Erythroblast (primary cell): ENCODE results near the gene CACNA1S.

Experiments used
- GATA1 ChIP-seq: IDR thresholded peaks from 2 replicates; pipeline ENCODE4 v1.6.1; 2011; ENCODE audit warnings: low read depth, mild to moderate bottlenecking, control low read depth, low read length, moderate library complexity
- POLR2A ChIP-seq: IDR thresholded peaks from 2 replicates; pipeline ENCODE4 v1.6.1; 2011; ENCODE audit warnings: mild to moderate bottlenecking, low read length

- TF ChIP-seq POLR2A (no peak), GATA1 (no peak)
These were observed 102.1 kb downstream of the CACNA1S start for GRCh38 chr1:201009962-201010645.
